ENCODE measurements around the gene DLK1. TPM values are rescaled to one million over a fixed set of nuclear protein-coding genes. Genes with fewer than 3 reads are reported as not detected.

DLK1 gene
- total RNA-seq, 1 experiment from 2014 or later: 0.69 TPM

- intact Hi-C loops (cut with micrococcal nuclease; ENCODE audit: unreplicated experiment): no loop called here
- Histone ChIP-seq H3K27me3 (ENCODE audit: control insufficient read depth, insufficient read depth, low read length) (no peaks in the 10 kb centered on the region), H3K9me3 (ENCODE audit: control insufficient read depth, insufficient read depth, low read depth, low read length) (no peaks in the 10 kb centered on the region), H3K27ac (ENCODE audit: low read length) (no peak overlapping the region), H3K4me1 (ENCODE audit: control insufficient read depth, insufficient read depth, low read length) (no peaks in the 10 kb centered on the region), H3K36me3 (ENCODE audit: control insufficient read depth, insufficient read depth, low read length) (no peaks in the 10 kb centered on the region), H3K4me3 (ENCODE audit: low read depth in 2 of 2, low read length in 2 of 2) (no peak overlapping the region)
- in situ Hi-C loops (cut with HindIII; ENCODE audit: low pct_unique_long_range_greater_than_20kb, low sequenced_read_pairs): no loop called here
- TF ChIP-seq TCF7L2 (IDR thresholded peaks at IDR 0.05; ENCODE audit: low read depth, low read length): no peak
- TF ChIP-seq, protein P1, sequence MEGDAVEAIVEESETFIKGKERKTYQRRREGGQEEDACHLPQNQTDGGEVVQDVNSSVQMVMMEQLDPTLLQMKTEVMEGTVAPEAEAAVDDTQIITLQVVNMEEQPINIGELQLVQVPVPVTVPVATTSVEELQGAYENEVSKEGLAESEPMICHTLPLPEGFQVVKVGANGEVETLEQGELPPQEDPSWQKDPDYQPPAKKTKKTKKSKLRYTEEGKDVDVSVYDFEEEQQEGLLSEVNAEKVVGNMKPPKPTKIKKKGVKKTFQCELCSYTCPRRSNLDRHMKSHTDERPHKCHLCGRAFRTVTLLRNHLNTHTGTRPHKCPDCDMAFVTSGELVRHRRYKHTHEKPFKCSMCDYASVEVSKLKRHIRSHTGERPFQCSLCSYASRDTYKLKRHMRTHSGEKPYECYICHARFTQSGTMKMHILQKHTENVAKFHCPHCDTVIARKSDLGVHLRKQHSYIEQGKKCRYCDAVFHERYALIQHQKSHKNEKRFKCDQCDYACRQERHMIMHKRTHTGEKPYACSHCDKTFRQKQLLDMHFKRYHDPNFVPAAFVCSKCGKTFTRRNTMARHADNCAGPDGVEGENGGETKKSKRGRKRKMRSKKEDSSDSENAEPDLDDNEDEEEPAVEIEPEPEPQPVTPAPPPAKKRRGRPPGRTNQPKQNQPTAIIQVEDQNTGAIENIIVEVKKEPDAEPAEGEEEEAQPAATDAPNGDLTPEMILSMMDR (IDR thresholded peaks at IDR 0.05): no peak
- no peak for TF ChIP-seq POLR2AphosphoS5 (IDR thresholded peaks at IDR 0.05; ENCODE audit: low read depth, low read length)
- TF ChIP-seq, protein P2, sequence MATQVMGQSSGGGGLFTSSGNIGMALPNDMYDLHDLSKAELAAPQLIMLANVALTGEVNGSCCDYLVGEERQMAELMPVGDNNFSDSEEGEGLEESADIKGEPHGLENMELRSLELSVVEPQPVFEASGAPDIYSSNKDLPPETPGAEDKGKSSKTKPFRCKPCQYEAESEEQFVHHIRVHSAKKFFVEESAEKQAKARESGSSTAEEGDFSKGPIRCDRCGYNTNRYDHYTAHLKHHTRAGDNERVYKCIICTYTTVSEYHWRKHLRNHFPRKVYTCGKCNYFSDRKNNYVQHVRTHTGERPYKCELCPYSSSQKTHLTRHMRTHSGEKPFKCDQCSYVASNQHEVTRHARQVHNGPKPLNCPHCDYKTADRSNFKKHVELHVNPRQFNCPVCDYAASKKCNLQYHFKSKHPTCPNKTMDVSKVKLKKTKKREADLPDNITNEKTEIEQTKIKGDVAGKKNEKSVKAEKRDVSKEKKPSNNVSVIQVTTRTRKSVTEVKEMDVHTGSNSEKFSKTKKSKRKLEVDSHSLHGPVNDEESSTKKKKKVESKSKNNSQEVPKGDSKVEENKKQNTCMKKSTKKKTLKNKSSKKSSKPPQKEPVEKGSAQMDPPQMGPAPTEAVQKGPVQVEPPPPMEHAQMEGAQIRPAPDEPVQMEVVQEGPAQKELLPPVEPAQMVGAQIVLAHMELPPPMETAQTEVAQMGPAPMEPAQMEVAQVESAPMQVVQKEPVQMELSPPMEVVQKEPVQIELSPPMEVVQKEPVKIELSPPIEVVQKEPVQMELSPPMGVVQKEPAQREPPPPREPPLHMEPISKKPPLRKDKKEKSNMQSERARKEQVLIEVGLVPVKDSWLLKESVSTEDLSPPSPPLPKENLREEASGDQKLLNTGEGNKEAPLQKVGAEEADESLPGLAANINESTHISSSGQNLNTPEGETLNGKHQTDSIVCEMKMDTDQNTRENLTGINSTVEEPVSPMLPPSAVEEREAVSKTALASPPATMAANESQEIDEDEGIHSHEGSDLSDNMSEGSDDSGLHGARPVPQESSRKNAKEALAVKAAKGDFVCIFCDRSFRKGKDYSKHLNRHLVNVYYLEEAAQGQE (IDR thresholded peaks at IDR 0.05; ENCODE audit: insufficient read depth in 1 of 2, low read depth in 2 of 2, low read length in 1 of 2): no peak
- no peak for TF ChIP-seq SIN3A (IDR thresholded peaks at IDR 0.05; ENCODE audit: borderline replicate concordance, insufficient read depth, low read depth, low read length)
- BruUV-seq (replicated peaks): no TSS peak
- ChIA-PET CTCF (no interaction called here), POLR2A (no interaction called here)
- DNase-seq (ENCODE audit: low read depth, low spot score) (no peak), ATAC-seq (no peak)
These were observed 43.4 kb downstream of the DLK1 start for GRCh38 chr14:100770046-100770445.

DNA sequence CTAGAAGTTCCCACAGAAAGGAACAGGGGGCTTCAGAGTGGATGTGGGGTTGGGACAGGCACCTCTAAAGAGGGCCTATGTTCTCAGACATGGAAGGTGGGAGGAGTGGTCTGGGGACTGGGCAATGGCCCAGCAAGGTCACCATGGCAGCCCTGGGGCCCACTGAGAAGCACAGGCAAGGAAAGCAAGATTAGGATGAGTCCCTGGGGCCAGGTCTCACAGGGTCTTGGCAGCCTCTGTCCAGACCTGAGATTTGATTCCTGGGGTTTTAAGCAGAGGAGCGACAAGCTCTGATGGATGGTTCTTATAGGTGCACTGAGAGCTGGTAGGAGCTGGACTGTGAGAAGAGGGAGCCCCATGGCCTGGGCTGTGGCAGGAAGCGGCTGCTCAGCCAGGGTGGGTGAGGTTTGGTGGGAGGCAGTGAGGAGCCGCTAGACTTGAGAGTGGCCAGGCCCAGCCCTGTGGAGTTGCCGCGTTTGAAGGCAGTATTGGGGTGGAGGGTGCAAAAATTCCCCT is 44.0 kb downstream of the DLK1 start:
- CTCF ChIA-PET: no interaction called here
- intact Hi-C loops (cut with micrococcal nuclease; ENCODE audit: unreplicated experiment): no loop called here
- H3K9me3 ChIP-seq (ENCODE audit: control insufficient read depth, insufficient read depth, low read depth, low read length): no peaks in the 10 kb centered on the region
- H3K27me3 ChIP-seq (ENCODE audit: control insufficient read depth, insufficient read depth, low read length): no peaks in the 10 kb centered on the region
- no peak for ATAC-seq
- no peaks in the 10 kb centered on the region for H3K36me3 ChIP-seq (ENCODE audit: control insufficient read depth, insufficient read depth, low read length)
- no TSS peak for BruUV-seq (replicated peaks)
- POLR2A ChIA-PET: no interaction called here
- in situ Hi-C loops (cut with HindIII; ENCODE audit: low pct_unique_long_range_greater_than_20kb, low sequenced_read_pairs): no loop called here
- no peak overlapping the region for H3K4me3 ChIP-seq (ENCODE audit: low read depth in 2 of 2, low read length in 2 of 2)
- TF ChIP-seq SIN3A (IDR thresholded peaks at IDR 0.05; ENCODE audit: borderline replicate concordance, insufficient read depth, low read depth, low read length): no peak
- TF ChIP-seq TCF7L2 (IDR thresholded peaks at IDR 0.05; ENCODE audit: low read depth, low read length): no peak
- TF ChIP-seq, protein P1 (IDR thresholded peaks at IDR 0.05): no peak
- TF ChIP-seq, protein P2 (IDR thresholded peaks at IDR 0.05; ENCODE audit: insufficient read depth in 1 of 2, low read depth in 2 of 2, low read length in 1 of 2): no peak
- no peak for TF ChIP-seq POLR2AphosphoS5 (IDR thresholded peaks at IDR 0.05; ENCODE audit: low read depth, low read length)
- no peaks in the 10 kb centered on the region for H3K4me1 ChIP-seq (ENCODE audit: control insufficient read depth, insufficient read depth, low read length)
- no peak overlapping the region for H3K27ac ChIP-seq (ENCODE audit: low read length)
- no peak for DNase-seq (ENCODE audit: low read depth, low spot score)

Measured in Panc1 (cell line).